ENCODE results near the gene SELENOO.

The SELENOO gene

GRCh38 chr22:50207383-50208140 is 6.8 kb downstream of the SELENOO start:
- DNase-seq, result no peak
- H3K27me3 ChIP-seq, result no peaks in the 10 kb centered on the region
- H3K4me1 ChIP-seq, result peaks cover 0 to 10% (median 6%) of the 10 kb centered on the region in 4 donors
- H3K4me3 ChIP-seq, result no peak overlapping the region
- TF ChIP-seq CTCF (IDR thresholded peaks at IDR 0.05), result no peak
- H3K9me3 ChIP-seq, result no peaks in the 10 kb centered on the region
- intact Hi-C loops (cut with DNase I; ENCODE audit: low total_unique reads), result loop anchor here (5.0 kb wide), 2 partner anchors 60 to 280 kb away; no protein-coding TSS in a partner anchor
- peaks cover 19 to 67% (median 46%) of the 10 kb centered on the region in 3 donors for H3K36me3 ChIP-seq
- H3K27ac ChIP-seq, result no peak overlapping the region

GRCh38 chr22:50208430-50208938 is 7.7 kb downstream of the SELENOO start:
- H3K9me3 ChIP-seq, result no peaks in the 10 kb centered on the region
- DNase-seq, result no peak
- intact Hi-C loops (cut with DNase I; ENCODE audit: low total_unique reads), result loop anchor here (5.0 kb wide), 2 partner anchors 61 to 281 kb away; no protein-coding TSS in a partner anchor
- TF ChIP-seq CTCF (IDR thresholded peaks at IDR 0.05), result no peak
- H3K27ac ChIP-seq, result no peak overlapping the region
- H3K36me3 ChIP-seq, result peaks cover 26 to 76% (median 49%) of the 10 kb centered on the region in 3 donors
- no peak overlapping the region for H3K4me3 ChIP-seq
- H3K27me3 ChIP-seq, result no peaks in the 10 kb centered on the region
- H3K4me1 ChIP-seq, result peaks cover 0 to 7% (median 5%) of the 10 kb centered on the region in 4 donors

- DNase-seq, result no peak
- intact Hi-C loops (cut with DNase I; ENCODE audit: low total_unique reads), result loop anchor here (5.0 kb wide), 2 partner anchors 62 to 282 kb away; no protein-coding TSS in a partner anchor
- Histone ChIP-seq H3K4me1 (peaks cover 0 to 7% (median 5%) of the 10 kb centered on the region in 4 donors), H3K36me3 (peaks cover 27 to 83% (median 55%) of the 10 kb centered on the region in 3 donors), H3K9me3 (no peaks in the 10 kb centered on the region), H3K27ac (no peak overlapping the region), H3K27me3 (no peaks in the 10 kb centered on the region), H3K4me3 (no peak overlapping the region)
- no peak for TF ChIP-seq CTCF (IDR thresholded peaks at IDR 0.05)
These were observed 8.4 kb downstream of the SELENOO start for GRCh38 chr22:50208939-50209892.

- intact Hi-C loops (cut with DNase I; ENCODE audit: low total_unique reads), result loop anchor here (5.0 kb wide), 2 partner anchors 63 to 283 kb away; no protein-coding TSS in a partner anchor
- Histone ChIP-seq H3K27ac (no peak overlapping the region), H3K4me1 (peaks cover 0 to 7% (median 5%) of the 10 kb centered on the region in 4 donors), H3K36me3 (peaks cover 34 to 90% (median 60%) of the 10 kb centered on the region in 3 donors), H3K27me3 (no peaks in the 10 kb centered on the region), H3K4me3 (no peak overlapping the region), H3K9me3 (no peaks in the 10 kb centered on the region)
- TF ChIP-seq CTCF (IDR thresholded peaks at IDR 0.05), result peak; percentile 74 to 84
- DNase-seq, result peak in 1 of 2 donors; percentile 61
These were observed 9.1 kb downstream of the SELENOO start for GRCh38 chr22:50209893-50210292.

GRCh38 chr22:50210378-50211139 is 9.7 kb downstream of the SELENOO start:
- H3K4me3 ChIP-seq, result no peak overlapping the region
- intact Hi-C loops (cut with DNase I; ENCODE audit: low total_unique reads), result no loop called here
- H3K27ac ChIP-seq, result no peak overlapping the region
- no peak for DNase-seq
- H3K9me3 ChIP-seq, result no peaks in the 10 kb centered on the region
- no peak for TF ChIP-seq CTCF (IDR thresholded peaks at IDR 0.05)
- peaks cover 35 to 95% (median 67%) of the 10 kb centered on the region in 3 donors for H3K36me3 ChIP-seq
- peaks cover 0 to 7% (median 5%) of the 10 kb centered on the region in 4 donors for H3K4me1 ChIP-seq
- H3K27me3 ChIP-seq, result no peaks in the 10 kb centered on the region
